ENCODE results near the gene YTHDC1. TPM values are rescaled to one million over a fixed set of nuclear protein-coding genes. Genes with fewer than 3 reads are reported as not detected.

YTHDC1 gene
- total RNA-seq, 1 experiment from 2014 or later = 68.9 TPM

- Histone ChIP-seq H3K9me3 (ENCODE audit: control insufficient read depth in 1 of 2, insufficient read depth in 1 of 2, low read depth in 1 of 2, low read length in 2 of 2) (no peaks in the 10 kb centered on the region), H3K79me2 (ENCODE audit: insufficient read depth, low read length) (peaks cover 100% of the 10 kb centered on the region), H3K9me2 (ENCODE audit: insufficient read depth) (no peaks in the 10 kb centered on the region), H3K4me3 (replicated peaks in 1 of 2; ENCODE audit: low read depth in 1 of 2, low read length in 2 of 2) (no peak overlapping the region), H3K4me1 (ENCODE audit: control insufficient read depth in 1 of 2, insufficient read depth in 2 of 2, low read length in 2 of 2) (no peaks in the 10 kb centered on the region), H3K4me2 (ENCODE audit: low read length) (no peak overlapping the region), H2AFZ (ENCODE audit: low read depth, low read length, poor library complexity, severe bottlenecking) (no peak overlapping the region), H3K27me3 (ENCODE audit: insufficient read depth, low read length) (no peaks in the 10 kb centered on the region), H4K20me1 (ENCODE audit: insufficient read depth) (peaks cover 22% of the 10 kb centered on the region; the same call in 1 of the 2 replicates), H3K27ac (ENCODE audit: low read depth, low read length) (no peak overlapping the region), H3K9ac (ENCODE audit: low read length) (no peak overlapping the region), H3K36me3 (ENCODE audit: control insufficient read depth in 1 of 2, insufficient read depth in 2 of 2, low read length in 2 of 2) (no peaks in the 10 kb centered on the region)
- no peak for ATAC-seq
- ChIA-PET CTCF (no interaction called here), POLR2A (no interaction called here), RAD21 (ENCODE audit: low non-redundant PET in 1 of 2, low total read pairs in 2 of 2, uncharacterized antibody in 2 of 2, unreplicated experiment in 2 of 2) (no interaction called here)
- no TSS peak for BruUV-seq (replicated peaks)
- intact Hi-C loops (cut with micrococcal nuclease) = no loop called here
- no peak for DNase-seq (ENCODE audit: low read depth, low spot score)
- TF ChIP-seq SP1 (IDR thresholded peaks at IDR 0.05; ENCODE audit: low read depth) = no peak
- TF ChIP-seq SRF (IDR thresholded peaks at IDR 0.05; ENCODE audit: low read depth) = no peak
- TF ChIP-seq TCF7L2 (IDR thresholded peaks at IDR 0.05; ENCODE audit: borderline replicate concordance, extremely low read depth, insufficient read depth, insufficient read length) = no peak
- no peak for TF ChIP-seq POLR2A (IDR thresholded peaks at IDR 0.05; ENCODE audit: borderline replicate concordance, extremely low read depth, insufficient read depth, insufficient read length)
These were observed 7.8 kb downstream of the YTHDC1 start for GRCh38 chr4:68342134-68342533.

GRCh38 chr4:68338625-68339024, 11.3 kb downstream of the YTHDC1 start:
- no peak overlapping the region for H3K9ac ChIP-seq (ENCODE audit: low read length)
- ChIA-PET CTCF (no interaction called here), POLR2A (no interaction called here), RAD21 (ENCODE audit: low non-redundant PET in 1 of 2, low total read pairs in 2 of 2, uncharacterized antibody in 2 of 2, unreplicated experiment in 2 of 2) (no interaction called here)
- no peaks in the 10 kb centered on the region for H3K27me3 ChIP-seq (ENCODE audit: insufficient read depth, low read length)
- no peak overlapping the region for H3K4me3 ChIP-seq (replicated peaks in 1 of 2; ENCODE audit: low read depth in 1 of 2, low read length in 2 of 2)
- H3K4me1 ChIP-seq (ENCODE audit: control insufficient read depth in 1 of 2, insufficient read depth in 2 of 2, low read length in 2 of 2) = no peaks in the 10 kb centered on the region
- no peak for ATAC-seq
- peaks cover 97% of the 10 kb centered on the region for H3K79me2 ChIP-seq (ENCODE audit: insufficient read depth, low read length)
- H3K27ac ChIP-seq (ENCODE audit: low read depth, low read length) = no peak overlapping the region
- TF ChIP-seq FOSL1 (IDR thresholded peaks at IDR 0.05; ENCODE audit: low read depth) = no peak
- no peak for TF ChIP-seq ZBTB33 (IDR thresholded peaks at IDR 0.05; ENCODE audit: extremely low read depth, insufficient replicate concordance, low read length)
- TF ChIP-seq SIN3A (IDR thresholded peaks at IDR 0.05; ENCODE audit: low read depth) = no peak
- no peak for TF ChIP-seq ATF3 (IDR thresholded peaks at IDR 0.05)
- no peak for TF ChIP-seq ZFX (IDR thresholded peaks at IDR 0.05)
- TF ChIP-seq ZNF274 (IDR thresholded peaks at IDR 0.05; ENCODE audit: low read depth, low read length) = no peak
- no peak for TF ChIP-seq JUND (IDR thresholded peaks at IDR 0.05)
- no peak for TF ChIP-seq MAX (IDR thresholded peaks at IDR 0.05)
- TF ChIP-seq EZH2 (IDR thresholded peaks at IDR 0.05) = no peak
- TF ChIP-seq TCF7L2 (IDR thresholded peaks at IDR 0.05; ENCODE audit: borderline replicate concordance, extremely low read depth, insufficient read depth, insufficient read length) = no peak
- TF ChIP-seq CEBPB (IDR thresholded peaks at IDR 0.05; ENCODE audit: low read depth) = no peak
- TF ChIP-seq EGR1 (IDR thresholded peaks at IDR 0.05; ENCODE audit: low read depth) = no peak
- TF ChIP-seq EZH2phosphoT487 (IDR thresholded peaks at IDR 0.05; ENCODE audit: borderline replicate concordance) = no peak
- TF ChIP-seq SP1 (IDR thresholded peaks at IDR 0.05; ENCODE audit: low read depth) = no peak
- no peaks in the 10 kb centered on the region for H3K9me3 ChIP-seq (ENCODE audit: control insufficient read depth in 1 of 2, insufficient read depth in 1 of 2, low read depth in 1 of 2, low read length in 2 of 2)
- DNase-seq (ENCODE audit: low read depth, low spot score) = no peak
- peaks cover 19% of the 10 kb centered on the region; the same call in 1 of the 2 replicates for H4K20me1 ChIP-seq (ENCODE audit: insufficient read depth)
- no peaks in the 10 kb centered on the region for H3K9me2 ChIP-seq (ENCODE audit: insufficient read depth)
- no peak overlapping the region for H2AFZ ChIP-seq (ENCODE audit: low read depth, low read length, poor library complexity, severe bottlenecking)
- intact Hi-C loops (cut with micrococcal nuclease) = no loop called here
- no peak overlapping the region for H3K4me2 ChIP-seq (ENCODE audit: low read length)
- no TSS peak for BruUV-seq (replicated peaks)
- peaks cover 9 to 20% of the 10 kb centered on the region in 2 experiments; a peak in 3 of 4 replicates for H3K36me3 ChIP-seq (ENCODE audit: control insufficient read depth in 1 of 2, insufficient read depth in 2 of 2, low read length in 2 of 2)

Measured in HCT116 (cell line).